H9 (cell line): ENCODE results near the gene ZNF319. TPM values are rescaled to one million over a fixed set of nuclear protein-coding genes. Genes with fewer than 3 reads are reported as not detected.

ENCODE experiments used
- DNase-seq: peaks from one replicate; pipeline ENCODE4 v3.0.0-alpha.2; 2017
- H2AFZ ChIP-seq: one replicate; pipeline ENCODE4 v1.6.1; 2013; ENCODE audit warnings: mild to moderate bottlenecking, low read length, control low read depth, moderate library complexity
- H2AK5ac ChIP-seq: 2 replicates; pipeline ENCODE4 v1.6.1; 2013; ENCODE audit warnings: low read length, control low read depth, mixed read lengths; ENCODE audit not compliant: insufficient read length
- H2BK120ac ChIP-seq: one replicate; pipeline ENCODE4 v1.6.1; 2013; ENCODE audit warnings: low read depth, mild to moderate bottlenecking, low read length, control low read depth, inconsistent platforms; ENCODE audit not compliant: poor library complexity, severe bottlenecking
- H2BK12ac ChIP-seq: 2 replicates; pipeline ENCODE4 v1.6.1; 2013; ENCODE audit warnings: low read length, control low read depth, mixed read lengths, low read depth; ENCODE audit not compliant: insufficient read length
- H2BK15ac ChIP-seq: 2 replicates; pipeline ENCODE4 v1.6.1; 2013; ENCODE audit warnings: low read depth, low read length, control low read depth
- H2BK20ac ChIP-seq: one replicate; pipeline ENCODE4 v1.6.1; 2013; ENCODE audit warnings: low read depth, mild to moderate bottlenecking, low read length, control low read depth, inconsistent platforms; ENCODE audit not compliant: poor library complexity, severe bottlenecking
- H2BK5ac ChIP-seq: 2 replicates; pipeline ENCODE4 v1.6.1; 2013; ENCODE audit warnings: low read length, control low read depth, mixed read lengths; ENCODE audit not compliant: insufficient read length
- H3K14ac ChIP-seq: 2 replicates; pipeline ENCODE4 v1.6.1; 2013; ENCODE audit warnings: low read length, control low read depth; ENCODE audit not compliant: insufficient read depth
- H3K18ac ChIP-seq: 2 replicates; pipeline ENCODE4 v1.6.1; 2013; ENCODE audit warnings: low read depth, mild to moderate bottlenecking, mixed read lengths, low read length, control low read depth; ENCODE audit not compliant: insufficient read length
- H3K23ac ChIP-seq: 2 replicates; pipeline ENCODE4 v1.6.1; 2013; ENCODE audit warnings: low read length, control low read depth, mixed read lengths, low read depth; ENCODE audit not compliant: insufficient read length
- H3K23me2 ChIP-seq: 2 replicates; pipeline ENCODE4 v1.6.1; 2013; ENCODE audit warnings: low read depth, mild to moderate bottlenecking, mixed read lengths, low read length, control low read depth; ENCODE audit not compliant: insufficient read length, poor library complexity, severe bottlenecking
- H3K27ac ChIP-seq: 2 replicates; pipeline ENCODE4 v1.5.1; 2013; ENCODE audit warnings: low read length, control low read depth, mixed read lengths, low read depth; ENCODE audit not compliant: insufficient read length
- H3K27me3 ChIP-seq: 2 replicates; pipeline ENCODE4 v1.6.1; 2013; ENCODE audit warnings: low read length, control low read depth, inconsistent platforms; ENCODE audit not compliant: insufficient read depth
- H3K4ac ChIP-seq: 2 replicates; pipeline ENCODE4 v1.6.1; 2013; ENCODE audit warnings: low read depth, mild to moderate bottlenecking, control low read depth, inconsistent platforms, low read length, moderate library complexity
- H3K4me1 ChIP-seq: 2 replicates; pipeline ENCODE4 v1.6.1; 2013; ENCODE audit warnings: low read length, control low read depth, inconsistent platforms; ENCODE audit not compliant: insufficient read depth
- H3K4me2 ChIP-seq: 2 replicates; pipeline ENCODE4 v1.6.1; 2013; ENCODE audit warnings: low read length, control low read depth, mixed read lengths; ENCODE audit not compliant: insufficient read length, insufficient read depth
- H3K56ac ChIP-seq: 2 replicates; pipeline ENCODE4 v1.6.1; 2013; ENCODE audit warnings: low read depth, mild to moderate bottlenecking, mixed read lengths, low read length, control low read depth; ENCODE audit not compliant: insufficient read length
- H3K79me1 ChIP-seq: 2 replicates; pipeline ENCODE4 v1.6.1; 2013; ENCODE audit warnings: low read depth, mild to moderate bottlenecking, moderate library complexity, low read length, control low read depth, inconsistent platforms; ENCODE audit not compliant: insufficient read depth, poor library complexity, severe bottlenecking
- H3K79me2 ChIP-seq: 2 replicates; pipeline ENCODE4 v1.6.1; 2013; ENCODE audit warnings: low read length, control low read depth, inconsistent platforms; ENCODE audit not compliant: insufficient read depth
- H3K9ac ChIP-seq: 2 replicates; pipeline ENCODE4 v1.6.1; 2013; ENCODE audit warnings: low read length, control low read depth, mixed read lengths; ENCODE audit not compliant: insufficient read length; ENCODE audit errors: extremely low read depth
- H3K9me3 ChIP-seq: one replicate; pipeline ENCODE4 v1.6.1; 2013; ENCODE audit warnings: low read depth, low read length, inconsistent platforms; ENCODE audit not compliant: control insufficient read depth
- H3T11ph ChIP-seq: one replicate; pipeline ENCODE4 v1.6.1; 2013; ENCODE audit warnings: mild to moderate bottlenecking, low read length, control low read depth, inconsistent platforms
- H4K20me1 ChIP-seq: one replicate; pipeline ENCODE4 v1.6.1; 2013; ENCODE audit not compliant: control insufficient read depth, insufficient read length, insufficient read depth
- H4K5ac ChIP-seq: 2 replicates; pipeline ENCODE4 v1.6.1; 2013; ENCODE audit warnings: low read depth, mild to moderate bottlenecking, mixed read lengths, low read length, control low read depth; ENCODE audit not compliant: insufficient read length
- H4K8ac ChIP-seq: replicated peaks from 2 replicates; pipeline ENCODE4 v1.6.1; 2013; ENCODE audit warnings: low read length, control low read depth, mixed read lengths, low read depth; ENCODE audit not compliant: insufficient read length
- H4K91ac ChIP-seq: 2 replicates; pipeline ENCODE4 v1.6.1; 2013; ENCODE audit warnings: low read depth, mild to moderate bottlenecking, moderate library complexity, mixed read lengths, low read length, control low read depth; ENCODE audit not compliant: insufficient read length
- H3K27ac Mint-ChIP-seq, 3 experiments: 2 replicates in 2 of 3; 3 replicates in 1 of 3; pipeline ENCODE4 v1.8.0; 2020 to 2021; ENCODE audit warnings: mixed read lengths in 3 of 3, mild to moderate bottlenecking in 1 of 3, moderate library complexity in 1 of 3
- H3K27me3 Mint-ChIP-seq: 2 replicates; pipeline ENCODE4 v1.8.0; 2021; ENCODE audit warnings: low read depth, mild to moderate bottlenecking, moderate library complexity, mixed read lengths
- H3K36me3 Mint-ChIP-seq, 3 experiments: 2 replicates in 2 of 3; 3 replicates in 1 of 3; pipeline ENCODE4 v1.8.0; 2020 to 2021; ENCODE audit warnings: low read depth in 3 of 3, mixed read lengths in 3 of 3; ENCODE audit not compliant: insufficient read depth in 1 of 3
- H3K4me1 Mint-ChIP-seq, 2 experiments: 2 replicates each; pipeline ENCODE4 v1.8.0; 2020; ENCODE audit warnings: mixed read lengths in 2 of 2
- H3K4me3 Mint-ChIP-seq, 2 experiments: 2 replicates in 1 of 2; 3 replicates in 1 of 2; pipeline ENCODE4 v1.8.0; 2020 to 2021; ENCODE audit warnings: mild to moderate bottlenecking in 2 of 2, mixed read lengths in 2 of 2, moderate library complexity in 1 of 2
- H3K9me3 Mint-ChIP-seq, 2 experiments: 2 replicates in 1 of 2; 3 replicates in 1 of 2; pipeline ENCODE4 v1.8.0; 2020; ENCODE audit warnings: mild to moderate bottlenecking in 2 of 2, mixed read lengths in 2 of 2, moderate library complexity in 1 of 2
- CTCF ChIP-seq: fragments of 200-600 bp; sonication (generic); conservative IDR thresholded peaks from 3 replicates; pipeline ENCODE4 v1.8.0; 2021; ENCODE audit warnings: antibody characterized with exemption, mild to moderate bottlenecking
- WGBS: extraction: QIAGEN DNeasy Blood & Tissue Kit; methylation state at CpG from one replicate; pipeline ENCODE4 v1.1.7; 2013; ENCODE audit warnings: missing lambda C conversion rate, low lambda C conversion rate, mixed read lengths; ENCODE audit not compliant: insufficient read length; ENCODE audit errors: extremely low coverage; 5-methylcytosine and 5-hydroxymethylcytosine counted together
- total RNA-seq: library from RNA; stranded (reverse); gene quantifications from 2 replicates; pipeline ENCODE4 v1.2.1, GENCODE V29; 2021

The ZNF319 gene
- total RNA-seq, 1 experiment from 2014 or later = 5.6 TPM

DNA sequence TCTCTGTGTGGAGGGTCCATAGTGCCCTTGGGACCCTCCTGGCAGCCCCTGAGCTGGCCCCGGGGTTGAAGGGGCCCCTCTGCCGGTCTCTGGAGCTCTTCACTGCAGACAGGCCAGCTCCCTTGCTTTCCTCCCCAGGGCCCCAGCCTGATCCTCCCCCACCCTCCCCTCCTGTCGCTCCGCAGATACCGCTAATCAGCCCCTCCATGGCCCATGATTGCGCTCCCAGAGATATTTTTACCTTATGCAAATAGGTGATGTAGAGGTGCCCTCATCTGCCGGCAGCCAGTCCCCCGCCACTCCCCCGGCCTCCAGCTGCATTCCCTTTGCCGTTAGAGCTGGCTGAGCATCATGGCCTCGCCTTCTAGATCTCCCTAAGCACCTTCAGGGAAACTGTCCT is 34.3 kb upstream of the ZNF319 start:
- Histone ChIP-seq H3K14ac (no peak overlapping the region), H3K56ac (no peak overlapping the region), H2AK5ac (no peak overlapping the region), H3K27me3 (no peaks in the 10 kb centered on the region), H4K20me1 (no peaks in the 10 kb centered on the region), H2AFZ (no peak overlapping the region), H2BK120ac (no peak overlapping the region), H3K4me1 (no peaks in the 10 kb centered on the region), H3K18ac (no peak overlapping the region), H3T11ph (no peak overlapping the region), H3K9ac (no peak overlapping the region), H2BK15ac (no peak overlapping the region), H3K4me2 (no peak overlapping the region), H4K5ac (no peak overlapping the region), H3K4ac (no peak overlapping the region), H3K79me2 (no peaks in the 10 kb centered on the region; the same call in 1 of the 2 replicates), H4K91ac (no peak overlapping the region), H3K79me1 (no peaks in the 10 kb centered on the region), H3K23me2 (no peaks in the 10 kb centered on the region), H3K23ac (no peak overlapping the region), H2BK12ac (no peak overlapping the region), H2BK20ac (no peak overlapping the region), H2BK5ac (no peak overlapping the region), H4K8ac (no peak overlapping the region), H3K27ac (no peak overlapping the region), H3K9me3 (no peaks in the 10 kb centered on the region)
- Mint-ChIP-seq H3K4me1 (peaks cover 8 to 20% of the 10 kb centered on the region in 2 experiments), H3K9me3 (no peaks in the 10 kb centered on the region; a peak in 1 of 5 replicates), H3K27ac (peak overlapping the region in 1 of 3 experiments; percentile 48; a peak in 1 of 7 replicates), H3K4me3 (no peak overlapping the region), H3K36me3 (peaks cover 3 to 34% (median 29%) of the 10 kb centered on the region in 3 experiments; a peak in 6 of 7 replicates), H3K27me3 (no peaks in the 10 kb centered on the region)
- no peak for DNase-seq
- TF ChIP-seq CTCF = no peak
- no CpG with 5 or more reads among the region's 11 CpGs for WGBS
